ENCODE results near the gene RIMBP2. TPM values are rescaled to one million over a fixed set of nuclear protein-coding genes. Genes with fewer than 3 reads are reported as not detected.
"Not testable (repeated sequence)": the region's sequence is repeated elsewhere in the genome, so short reads cannot be mapped to it uniquely, and the experiment has no call there.

RIMBP2 gene
- total RNA-seq, 4 donors from 2014 or later: 0.29 to 8.2 (median 5.6) TPM

DNA sequence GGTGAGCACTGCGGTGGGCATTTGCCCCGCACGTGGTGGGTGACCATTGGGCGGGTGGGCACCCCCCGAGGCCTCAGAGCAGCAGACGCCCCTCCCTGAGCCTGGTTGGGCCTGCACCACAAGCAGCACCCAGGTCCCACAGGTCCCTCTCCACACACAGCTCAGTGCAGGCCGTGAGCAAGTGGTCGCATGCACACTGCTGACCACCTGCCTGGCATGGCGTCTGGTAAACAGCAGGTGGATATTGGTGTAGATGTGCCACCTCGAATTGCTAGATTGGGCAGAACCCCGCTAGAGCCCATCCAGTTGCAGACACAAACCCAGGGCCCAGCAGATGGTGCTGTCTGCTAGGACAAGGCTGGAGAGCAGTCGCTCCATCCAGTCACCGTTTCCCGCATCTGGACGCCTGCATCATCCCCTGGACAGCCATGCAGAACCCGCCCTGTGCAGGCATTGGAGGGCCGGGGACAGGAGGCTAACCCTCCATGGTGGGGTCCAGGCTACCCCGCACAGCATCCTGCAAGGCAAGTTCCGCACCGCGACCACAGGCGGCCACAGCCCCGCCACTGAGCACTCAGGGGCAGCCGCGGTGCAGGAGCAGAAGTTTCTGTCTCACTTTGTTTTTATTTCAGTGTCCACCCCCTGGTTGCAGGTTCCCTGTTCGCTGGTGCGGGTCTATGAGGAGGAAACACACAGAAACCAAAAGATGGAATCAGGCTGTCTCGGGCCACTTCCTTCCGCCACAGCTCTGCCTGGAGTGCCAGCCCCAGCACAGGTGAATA lies 45.6 kb upstream of the RIMBP2 start:
- Histone ChIP-seq H3K27me3 (no peaks in the 10 kb centered on the region), H3K27ac (no peak overlapping the region), H3K4me1 (no peaks in the 10 kb centered on the region), H3K9me3 (no peaks in the 10 kb centered on the region), H3K4me3 (no peak overlapping the region), H3K36me3 (no peaks in the 10 kb centered on the region)
- intact Hi-C loops (cut with DNase I; ENCODE audit: low total_unique reads): no loop called here
- no peak for TF ChIP-seq POLR2A (IDR thresholded peaks at IDR 0.05)
- TF ChIP-seq, protein P1, sequence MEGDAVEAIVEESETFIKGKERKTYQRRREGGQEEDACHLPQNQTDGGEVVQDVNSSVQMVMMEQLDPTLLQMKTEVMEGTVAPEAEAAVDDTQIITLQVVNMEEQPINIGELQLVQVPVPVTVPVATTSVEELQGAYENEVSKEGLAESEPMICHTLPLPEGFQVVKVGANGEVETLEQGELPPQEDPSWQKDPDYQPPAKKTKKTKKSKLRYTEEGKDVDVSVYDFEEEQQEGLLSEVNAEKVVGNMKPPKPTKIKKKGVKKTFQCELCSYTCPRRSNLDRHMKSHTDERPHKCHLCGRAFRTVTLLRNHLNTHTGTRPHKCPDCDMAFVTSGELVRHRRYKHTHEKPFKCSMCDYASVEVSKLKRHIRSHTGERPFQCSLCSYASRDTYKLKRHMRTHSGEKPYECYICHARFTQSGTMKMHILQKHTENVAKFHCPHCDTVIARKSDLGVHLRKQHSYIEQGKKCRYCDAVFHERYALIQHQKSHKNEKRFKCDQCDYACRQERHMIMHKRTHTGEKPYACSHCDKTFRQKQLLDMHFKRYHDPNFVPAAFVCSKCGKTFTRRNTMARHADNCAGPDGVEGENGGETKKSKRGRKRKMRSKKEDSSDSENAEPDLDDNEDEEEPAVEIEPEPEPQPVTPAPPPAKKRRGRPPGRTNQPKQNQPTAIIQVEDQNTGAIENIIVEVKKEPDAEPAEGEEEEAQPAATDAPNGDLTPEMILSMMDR (IDR thresholded peaks at IDR 0.05): peak in 3 of 4 experiments; percentile 5 to 46 (median 29)
- peak in 1 of 2 donors; percentile 32 for DNase-seq

DNA sequence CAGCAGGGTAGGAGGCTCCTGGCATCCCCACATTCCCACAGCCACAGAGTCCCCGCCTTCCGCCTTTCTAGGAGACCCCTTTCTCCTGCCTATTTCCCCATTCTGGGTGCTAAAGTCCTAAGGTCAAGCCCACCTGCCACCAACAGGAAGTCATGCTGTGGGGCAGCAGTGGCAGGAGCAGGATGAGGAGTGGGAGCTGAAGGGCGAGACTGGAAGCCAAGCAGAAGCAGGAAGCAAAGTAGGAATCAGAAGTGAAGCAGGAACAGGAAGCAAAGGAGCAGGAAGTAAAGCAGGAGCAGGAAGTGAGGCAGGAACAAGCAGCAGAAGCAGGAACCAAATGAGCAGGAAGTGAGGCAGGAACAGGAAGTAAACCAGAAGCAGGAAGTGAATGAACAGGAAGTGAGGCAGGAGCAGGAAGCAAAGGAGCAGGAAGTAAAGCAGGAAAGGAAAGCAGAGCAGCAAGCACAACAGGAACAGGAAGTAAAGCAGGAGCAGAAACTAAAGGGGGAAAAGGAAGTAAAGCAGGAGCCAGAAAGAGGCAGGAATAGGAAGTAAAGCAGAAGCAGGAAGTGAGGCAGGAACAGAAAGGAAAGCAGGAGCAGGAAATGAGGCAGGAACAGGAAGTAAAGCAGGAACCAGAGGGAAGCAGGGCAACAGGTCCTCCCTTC lies 38.3 kb upstream of the RIMBP2 start:
- Histone ChIP-seq H3K27me3 (no peaks in the 10 kb centered on the region), H3K27ac (no peak overlapping the region), H3K36me3 (no peaks in the 10 kb centered on the region), H3K4me1 (no peaks in the 10 kb centered on the region), H3K4me3 (no peak overlapping the region), H3K9me3 (no peaks in the 10 kb centered on the region)
- DNase-seq: no peak
- intact Hi-C loops (cut with DNase I; ENCODE audit: low total_unique reads): no loop called here
- no peak for TF ChIP-seq POLR2A (IDR thresholded peaks at IDR 0.05)
- TF ChIP-seq, protein P1 (IDR thresholded peaks at IDR 0.05): no peak

DNA sequence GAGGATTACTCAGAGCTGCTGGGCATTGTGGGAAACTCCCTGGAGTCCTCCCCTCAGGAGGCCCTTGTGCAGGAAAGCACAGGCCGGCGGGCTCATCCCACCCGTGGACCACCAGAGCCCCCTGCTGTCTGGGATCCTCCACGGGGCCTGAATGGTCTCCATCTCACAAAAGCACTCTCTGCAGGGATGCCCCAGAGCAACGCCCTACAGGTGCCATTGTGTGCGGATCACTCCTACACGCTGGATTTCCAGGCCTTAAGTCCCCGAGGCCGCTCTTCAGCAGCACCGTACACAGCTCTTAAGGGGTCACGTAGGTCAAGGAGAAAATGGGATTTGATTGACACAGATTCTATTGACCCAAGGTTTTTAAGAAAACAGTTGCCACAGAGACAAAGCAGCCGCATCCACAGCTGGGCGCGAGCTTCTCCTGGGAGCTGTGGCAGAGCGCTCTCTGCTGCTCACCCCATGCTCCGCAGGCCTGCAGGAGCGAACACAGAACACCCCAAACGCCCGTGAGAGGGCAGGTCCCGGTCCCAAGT lies 36.7 kb upstream of the RIMBP2 start:
- no peak for DNase-seq
- Histone ChIP-seq H3K4me1 (no peaks in the 10 kb centered on the region), H3K27me3 (no peaks in the 10 kb centered on the region), H3K4me3 (no peak overlapping the region), H3K9me3 (no peaks in the 10 kb centered on the region), H3K36me3 (no peaks in the 10 kb centered on the region), H3K27ac (no peak overlapping the region)
- intact Hi-C loops (cut with DNase I; ENCODE audit: low total_unique reads): no loop called here
- TF ChIP-seq, protein P1 (IDR thresholded peaks at IDR 0.05): no peak
- TF ChIP-seq POLR2A (IDR thresholded peaks at IDR 0.05): no peak

DNA sequence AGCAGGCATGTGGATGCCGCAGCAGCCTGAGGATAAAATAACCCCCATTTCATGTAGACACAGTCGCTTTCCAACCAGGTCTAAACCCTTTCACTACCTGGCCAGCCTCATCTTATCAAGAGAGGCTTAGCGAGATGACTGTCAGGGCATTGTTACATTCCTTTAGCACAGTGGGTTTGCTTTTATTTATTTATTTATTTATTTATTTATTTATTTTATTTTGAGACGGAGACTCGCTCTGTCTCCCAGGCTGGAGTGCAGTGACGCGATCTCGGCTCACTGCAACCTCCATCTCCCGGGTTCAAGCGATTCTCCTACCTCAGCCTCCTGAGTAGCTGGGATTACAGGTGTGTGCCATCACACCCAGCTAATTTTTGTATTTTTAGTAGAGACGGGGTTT lies 35.9 kb upstream of the RIMBP2 start:
- H3K27me3 ChIP-seq; H3K4me3 ChIP-seq; H3K9me3 ChIP-seq; H3K36me3 ChIP-seq; H3K27ac ChIP-seq; DNase-seq; intact Hi-C loops (cut with DNase I; ENCODE audit: low total_unique reads); H3K4me1 ChIP-seq: not testable (repeated sequence)

DNA sequence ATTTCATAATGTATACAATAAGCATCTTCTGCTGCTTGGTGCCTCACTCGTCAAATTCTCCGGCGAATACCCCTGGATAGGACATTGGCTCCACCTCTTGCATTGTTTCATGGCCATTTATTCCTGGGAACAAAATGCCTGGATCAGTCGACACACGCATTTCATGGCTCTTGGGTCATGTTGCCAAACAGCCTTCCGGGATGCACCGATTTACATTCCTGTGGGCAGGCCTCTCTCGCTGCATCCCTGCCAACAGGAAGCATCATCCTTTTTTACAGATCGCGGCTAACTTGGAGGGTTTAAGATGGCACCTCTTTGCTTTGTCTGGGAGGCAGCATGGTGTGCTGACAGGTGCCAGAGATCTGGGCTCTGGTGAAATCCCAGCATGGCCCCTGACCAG lies 32.7 kb upstream of the RIMBP2 start:
- intact Hi-C loops (cut with DNase I; ENCODE audit: low total_unique reads): no loop called here
- TF ChIP-seq, protein P1 (IDR thresholded peaks at IDR 0.05): no peak
- no peak for TF ChIP-seq POLR2A (IDR thresholded peaks at IDR 0.05)

More for the DNA sequence above, 32.7 kb upstream of the RIMBP2 start:
- DNase-seq: no peak
- H3K27me3 ChIP-seq: no peaks in the 10 kb centered on the region
- H3K4me1 ChIP-seq: no peaks in the 10 kb centered on the region
- no peaks in the 10 kb centered on the region for H3K36me3 ChIP-seq
- H3K27ac ChIP-seq: no peak overlapping the region
- no peaks in the 10 kb centered on the region for H3K9me3 ChIP-seq
- H3K4me3 ChIP-seq: no peak overlapping the region

All from uterus (tissue), 4 donors.